ENCODE results near the gene EIF4G3.

DNA sequence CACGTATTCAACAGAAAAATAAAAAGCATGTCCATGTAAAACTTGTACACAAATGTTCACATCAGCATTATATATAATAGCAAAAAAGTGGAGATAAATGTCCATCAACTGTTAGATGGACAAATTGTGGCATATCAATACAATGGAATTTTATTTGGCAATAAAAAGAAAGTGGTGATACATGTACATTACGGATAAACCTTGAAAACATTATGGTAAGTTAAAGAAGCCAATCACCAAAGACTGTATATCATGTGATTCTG lies 76.9 kb downstream of the EIF4G3 start:
- TF ChIP-seq EZH2 (IDR thresholded peaks at IDR 0.05) (no peak), POLR2AphosphoS5 (IDR thresholded peaks at IDR 0.05; ENCODE audit: borderline replicate concordance, low read depth, low read length) (no peak)

All from SK-N-MC (cell line).